K562 (cell line): Measurements from ENCODE around the gene NSF. TPM values are rescaled to one million over a fixed set of nuclear protein-coding genes. Genes with fewer than 3 reads are reported as not detected.
A peak's percentile ranks its signal among the peaks of the same experiment; 100 is the strongest.
"Not testable (repeated sequence)": the region's sequence is repeated elsewhere in the genome, so short reads cannot be mapped to it uniquely, and the experiment has no call there.

Experiments used
- ATAC-seq: fragments of 200-7000 bp; cut with Tn5 transposase; 3 replicates; pipeline ENCODE4 v1.9.1; 2020; ENCODE audit warnings: moderate library complexity
- BruUV-seq: library from RNA; stranded (reverse); fragments of 400-500 nt; replicated peaks from 2 replicates; lab custom pipeline; 2021; lab: Mats Ljungman, UMichigan
- CTCF ChIA-PET: fragments of 300-600 bp; formaldehyde crosslinking; extraction: SDS; loops from one replicate; lab custom pipeline; 2021; ENCODE audit warnings: low intra/inter-chr PET ratio; lab: Yijun Ruan, JAX
- POLR2A ChIA-PET: fragments of 300-600, 350-650 bp; sonication (Branson Sonifier 250); formaldehyde crosslinking; extraction: SDS; loops from one replicate; lab custom pipeline; 2021; ENCODE audit warnings: antibody characterized with exemption, inconsistent platforms; lab: Yijun Ruan, JAX
- DNase-seq, 4 experiments: peaks; one replicate each; pipeline versions ENCODE4 v3.0.0 to v3.0.0-alpha.2; 2011 to 2018; ENCODE audit warnings: low spot score in 3 of 4, mixed read lengths in 3 of 4; ENCODE audit errors: extremely low read depth in 1 of 4
- FAIRE-seq: peaks from 2 replicates; lab custom pipeline; 2011; peaks lifted over from hg19 to GRCh38; lab: Jason Lieb, UNC
- H2AFZ ChIP-seq: 2 replicates; pipeline ENCODE4 v1.6.0; 2011; ENCODE audit warnings: low read depth, low read length, control low read depth, inconsistent platforms
- H3K27ac ChIP-seq: fragments of 200-600 bp; 3 replicates; pipeline ENCODE4 v1.8.0; 2011; ENCODE audit warnings: low read depth, mild to moderate bottlenecking, control low read depth, inconsistent platforms, low read length, moderate library complexity, mixed read lengths; ENCODE audit errors: extremely low read depth
- H3K27me3 ChIP-seq, 2 experiments: fragments of 300-600 bp in 1 of 2; 2 replicates in 1 of 2; 3 replicates in 1 of 2; pipeline versions ENCODE4 v1.6.0 to v1.8.0; 2011; ENCODE audit warnings: inconsistent platforms in 2 of 2, low read length in 2 of 2, mild to moderate bottlenecking in 1 of 2, mixed read lengths in 1 of 2, moderate library complexity in 1 of 2; ENCODE audit not compliant: control insufficient read depth in 2 of 2, insufficient read depth in 2 of 2
- H3K36me3 ChIP-seq: fragments of 300-600 bp; 3 replicates; pipeline ENCODE4 v1.8.0; 2011; ENCODE audit warnings: mild to moderate bottlenecking, low read length, inconsistent platforms; ENCODE audit not compliant: control insufficient read depth, insufficient read depth
- H3K4me1 ChIP-seq, 2 experiments: fragments of 200-600 bp in 1 of 2; replicated peaks in 1 of 2; 2 replicates in 1 of 2; 3 replicates in 1 of 2; pipeline versions ENCODE4 v1.5.1 to v1.8.0; 2011; ENCODE audit warnings: inconsistent platforms in 2 of 2, low read length in 2 of 2, mild to moderate bottlenecking in 1 of 2, mixed read lengths in 1 of 2, moderate library complexity in 1 of 2; ENCODE audit not compliant: control insufficient read depth in 2 of 2, insufficient read depth in 2 of 2
- H3K4me2 ChIP-seq: 2 replicates; pipeline ENCODE4 v1.6.1; 2011; ENCODE audit warnings: low read length, control low read depth, inconsistent platforms, mixed read lengths; ENCODE audit not compliant: insufficient read depth
- H3K4me3 ChIP-seq: fragments of 200-600 bp; sonication (generic), shearing (Covaris generic); 2 replicates; pipeline ENCODE4 v1.5.1; 2016; ENCODE audit warnings: control low read depth, inconsistent platforms
- H3K79me2 ChIP-seq: fragments of 200-600 bp; 3 replicates; pipeline ENCODE4 v1.8.0; 2011; ENCODE audit warnings: low read length, inconsistent platforms; ENCODE audit not compliant: control insufficient read depth, insufficient read depth
- H3K9ac ChIP-seq, 2 experiments: 2 replicates each; pipeline versions ENCODE4 v1.6.0 to v1.6.1; 2011; ENCODE audit warnings: low read depth in 2 of 2, low read length in 2 of 2, control low read depth in 1 of 2, inconsistent platforms in 1 of 2, mild to moderate bottlenecking in 1 of 2, mixed read lengths in 1 of 2; ENCODE audit not compliant: insufficient read depth in 1 of 2
- H3K9me1 ChIP-seq: one replicate; pipeline ENCODE4 v1.6.0; 2011; ENCODE audit warnings: inconsistent platforms, mild to moderate bottlenecking, low read length, moderate library complexity; ENCODE audit not compliant: control insufficient read depth, insufficient read depth
- H3K9me3 ChIP-seq: replicated peaks from 2 replicates; pipeline ENCODE4 v1.5.1; 2011; ENCODE audit warnings: low read depth, low read length, inconsistent platforms; ENCODE audit not compliant: control insufficient read depth, insufficient read depth
- H4K20me1 ChIP-seq: replicated peaks from 2 replicates; pipeline ENCODE4 v1.6.1; 2011; ENCODE audit warnings: low read length, inconsistent platforms, mixed read lengths; ENCODE audit not compliant: control insufficient read depth, insufficient read depth
- WGBS: fragments of 100-300 bp; shearing (Covaris generic); methylation state at CpG from one replicate; pipeline ENCODE4 v1.1.6; 2016; ENCODE audit warnings: low coverage, mixed read lengths; ENCODE audit not compliant: insufficient coverage; ENCODE audit errors: missing lambda C conversion rate; 5-methylcytosine and 5-hydroxymethylcytosine counted together
- in situ Hi-C: fragments of 300-500 bp; cut with MboI; formaldehyde crosslinking; loops from 4 replicates; pipeline ENCODE4 v1.15.0; 2018; ENCODE audit warnings: inconsistent platforms, mixed read lengths
- intact Hi-C: fragments of 100-400 bp; cut with micrococcal nuclease; formaldehyde crosslinking; loops from 2 replicates; pipeline ENCODE4 v1.14.2; 2022
- polyA plus RNA-seq, 8 experiments: library from polyadenylated mRNA; depleted of rRNA in 4 of 8; stranded (reverse) in 5 of 8; unstranded in 3 of 8; fragments of >200 nt; fragmentation: Nextera tagmentation in 2 of 8; fragmentation: Illumina TruSeq in 1 of 8; extraction: Ambion mirVana in 2 of 8; extraction: Trizol in 1 of 8; gene quantifications; 2 replicates each; pipeline versions ENCODE4 v1.2.1 to v1.2.3, GENCODE V29; 2011 to 2014; ENCODE audit warnings: inconsistent platforms in 1 of 8, missing spikeins in 1 of 8
- total RNA-seq, 7 experiments: library from RNA; depleted of rRNA in 6 of 7; stranded (reverse); fragments of >200 nt in 6 of 7; fragmentation: Illumina TruSeq in 2 of 7; extraction: Trizol in 2 of 7; gene quantifications; 2 replicates each; pipeline versions ENCODE4 v1.2.1 to v1.2.3, GENCODE V29; 2011 to 2021; ENCODE audit warnings: low replicate concordance in 1 of 7

Gene NSF
- total and polyA plus RNA-seq, 9 of the 15 experiments (the other 6 are each of a cell fraction or from before 2014, with no cell fraction given): 16.7 to 39.8 (median 36.7) TPM

DNA sequence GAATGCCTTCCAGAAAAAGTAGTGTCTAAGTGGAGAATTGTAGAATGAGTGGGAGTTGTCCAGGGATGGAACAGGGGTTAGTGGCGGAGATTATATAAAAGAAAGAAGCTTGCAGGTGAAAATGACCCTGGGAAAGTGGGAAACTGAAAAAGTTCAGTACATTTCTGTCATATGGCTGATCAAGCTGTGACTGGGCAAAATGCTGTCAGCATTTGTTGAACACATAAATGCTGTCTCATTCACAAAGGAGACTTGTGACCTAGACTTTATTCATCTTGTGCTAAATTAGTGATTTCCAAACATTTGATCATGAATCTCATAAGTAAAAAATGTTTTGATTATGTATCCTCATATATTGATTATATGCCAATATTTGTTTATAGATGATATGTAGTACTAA is 28.5 kb downstream of the NSF start:
- DNase-seq, in situ Hi-C loops, H3K79me2 ChIP-seq, H2AFZ ChIP-seq, H4K20me1 ChIP-seq, H3K4me1 ChIP-seq, H3K36me3 ChIP-seq, H3K27me3 ChIP-seq, H3K9me3 ChIP-seq, CTCF ChIA-PET, H3K4me2 ChIP-seq, POLR2A ChIA-PET, H3K4me3 ChIP-seq, BruUV-seq, intact Hi-C loops, ATAC-seq, H3K27ac ChIP-seq, H3K9me1 ChIP-seq, H3K9ac ChIP-seq: not testable (repeated sequence)
- FAIRE-seq: peak; percentile 51
- whole genome bisulfite sequencing: no CpG with 5 or more reads among the region's 1 CpG

DNA sequence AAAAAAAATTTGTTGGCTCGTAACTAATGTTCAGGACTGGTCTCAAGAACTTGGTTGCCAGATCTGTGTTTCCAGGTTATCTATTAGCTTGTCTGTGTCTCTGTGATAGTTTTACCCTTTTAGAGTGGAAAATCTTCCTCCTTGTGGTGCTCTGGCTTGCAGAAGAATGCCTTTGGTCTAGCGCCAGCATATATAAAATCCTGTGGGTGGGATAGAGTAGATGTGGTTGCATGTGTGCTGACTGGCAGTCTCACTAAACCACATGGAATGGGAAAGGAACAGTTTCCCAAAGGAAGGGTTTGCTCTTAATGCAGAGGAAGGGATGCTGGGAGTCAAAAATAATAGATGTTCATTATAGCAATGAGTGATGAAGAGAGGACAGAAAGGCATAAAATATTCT is 33.3 kb downstream of the NSF start:
- CTCF ChIA-PET, H3K4me1 ChIP-seq, BruUV-seq, H3K9me1 ChIP-seq, H2AFZ ChIP-seq, H3K27me3 ChIP-seq, H3K4me2 ChIP-seq, intact Hi-C loops, H3K27ac ChIP-seq, POLR2A ChIA-PET, H3K9me3 ChIP-seq, H3K36me3 ChIP-seq, H3K4me3 ChIP-seq, FAIRE-seq, ATAC-seq, H3K9ac ChIP-seq, H3K79me2 ChIP-seq, DNase-seq, in situ Hi-C loops, H4K20me1 ChIP-seq: not testable (repeated sequence)
- no CpG with 5 or more reads among the region's 2 CpGs for WGBS

DNA sequence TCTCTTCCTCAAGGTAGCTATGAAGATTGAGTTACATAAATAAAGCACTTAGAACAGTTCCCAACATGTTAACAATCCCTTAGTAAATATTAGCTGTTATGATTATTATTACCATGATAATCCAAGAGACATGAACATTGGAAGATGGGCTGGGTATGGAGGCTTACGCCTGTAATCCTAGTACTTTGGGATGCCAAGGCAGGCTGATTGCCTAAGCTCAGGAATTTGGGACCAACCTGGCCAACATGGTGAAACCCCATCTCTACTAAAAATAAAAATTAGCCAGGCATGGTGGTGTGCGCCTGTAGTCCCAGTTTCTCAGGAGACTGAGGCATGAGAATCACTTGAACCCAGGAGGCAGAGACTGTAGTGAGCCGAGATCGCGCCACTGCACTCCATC is 34.3 kb downstream of the NSF start:
- BruUV-seq, intact Hi-C loops, POLR2A ChIA-PET: not testable (repeated sequence)

DNA sequence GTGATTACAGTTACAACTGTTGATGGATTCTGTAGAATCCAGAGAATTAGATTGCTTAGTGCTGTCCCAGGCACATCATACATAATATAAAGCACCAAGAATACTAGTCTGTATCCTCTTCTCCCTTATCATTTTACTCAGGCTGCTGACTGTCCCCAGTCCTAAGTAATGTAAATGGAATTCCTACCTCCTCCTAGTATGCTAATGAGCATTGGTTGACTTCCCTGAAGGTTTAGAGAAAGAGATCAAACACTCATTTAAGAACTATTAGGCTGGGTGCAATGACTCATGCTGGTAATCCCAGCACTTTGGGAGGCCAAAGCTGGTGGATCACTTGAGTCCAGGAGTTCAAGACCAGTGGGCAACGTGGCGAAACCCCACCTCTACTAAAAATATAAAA is 37.0 kb downstream of the NSF start:
- intact Hi-C loops, H3K9ac ChIP-seq, H3K36me3 ChIP-seq, H3K79me2 ChIP-seq, POLR2A ChIA-PET, CTCF ChIA-PET, H3K4me3 ChIP-seq, DNase-seq, H3K4me1 ChIP-seq, H3K9me1 ChIP-seq, H3K27ac ChIP-seq, H3K9me3 ChIP-seq, H3K4me2 ChIP-seq, FAIRE-seq, BruUV-seq, H4K20me1 ChIP-seq, H3K27me3 ChIP-seq, H2AFZ ChIP-seq, ATAC-seq: not testable (repeated sequence)
- no CpG with 5 or more reads among the region's 2 CpGs for whole genome bisulfite sequencing
- in situ Hi-C loops: loop anchor here (25.0 kb wide), 1 partner anchor 210 kb away; no protein-coding TSS in a partner anchor

More for the DNA sequence above, 34.3 kb downstream of the NSF start:
- H3K9me3 ChIP-seq, H2AFZ ChIP-seq, H3K9me1 ChIP-seq, H4K20me1 ChIP-seq, H3K4me3 ChIP-seq, ATAC-seq, H3K79me2 ChIP-seq, H3K4me2 ChIP-seq, DNase-seq, CTCF ChIA-PET, FAIRE-seq, H3K27ac ChIP-seq, H3K27me3 ChIP-seq, H3K9ac ChIP-seq, H3K4me1 ChIP-seq, H3K36me3 ChIP-seq: not testable (repeated sequence)
- no CpG with 5 or more reads among the region's 5 CpGs for WGBS
- in situ Hi-C loops: loop anchor here (25.0 kb wide), 1 partner anchor 213 kb away; no protein-coding TSS in a partner anchor
